DOHH2 (cell line): ENCODE results near the gene PDLIM7.

ENCODE experiments used
- CTCF ChIP-seq: fragments of 200-600 bp; sonication (generic); IDR thresholded peaks from one replicate; pipeline ENCODE4 v1.5.1; 2014; ENCODE audit warnings: antibody characterized with exemption, mild to moderate bottlenecking, low read depth, low read length; ENCODE audit not compliant: poor library complexity, severe bottlenecking
- EZH2phosphoT487 ChIP-seq: fragments of 200-600 bp; sonication (generic); IDR thresholded peaks from 2 replicates; pipeline ENCODE4 v1.6.1; 2017; ENCODE audit warnings: borderline replicate concordance, mild to moderate bottlenecking, antibody characterized with exemption, low read length, moderate library complexity, mixed read lengths

- TF ChIP-seq CTCF, result peak; percentile 69
- no peak for TF ChIP-seq EZH2phosphoT487
Observed at GRCh38 chr5:177509991-177510566, 12.7 kb upstream of the PDLIM7 start.
